Limb (tissue), 2 donors: ENCODE data around the gene LRMDA.
"Not testable (repeated sequence)": the region's sequence is repeated elsewhere in the genome, so short reads cannot be mapped to it uniquely, and the experiment has no call there.

ENCODE experiments used
- DNase-seq, 2 donors: peaks; one replicate each; pipeline ENCODE4 v3.0.0-alpha.2; 2016; ENCODE audit errors: extremely low spot score in 2 of 2

LRMDA gene

DNA sequence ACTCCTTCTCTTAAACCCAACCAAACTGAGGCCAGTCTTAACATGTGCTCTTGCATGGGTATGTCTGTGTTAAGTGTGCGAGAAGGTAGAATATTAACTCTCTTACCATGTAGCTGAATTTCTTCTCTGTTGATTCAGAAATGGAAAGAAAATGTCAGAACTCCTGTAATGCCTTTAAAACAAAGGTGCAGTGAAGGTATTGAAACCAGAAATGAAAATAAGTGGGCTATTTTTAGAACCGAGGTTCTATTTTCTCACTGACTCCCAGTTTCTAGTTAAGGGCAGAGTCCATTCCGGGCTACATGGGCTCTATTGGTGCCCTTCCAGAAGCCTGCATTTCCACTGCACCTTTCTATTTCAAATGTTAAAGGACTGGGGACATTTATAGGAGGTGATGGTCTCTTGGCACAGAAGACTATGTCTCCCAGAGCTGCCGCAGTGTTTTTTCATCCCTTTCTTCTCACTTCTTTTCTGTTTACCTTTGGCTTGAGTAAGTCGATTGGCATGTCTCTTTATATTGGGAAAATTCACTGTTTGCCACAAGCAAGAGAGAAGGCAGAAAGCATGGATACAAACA is 174.9 kb downstream of the LRMDA start:
- DNase-seq: no peak

DNA sequence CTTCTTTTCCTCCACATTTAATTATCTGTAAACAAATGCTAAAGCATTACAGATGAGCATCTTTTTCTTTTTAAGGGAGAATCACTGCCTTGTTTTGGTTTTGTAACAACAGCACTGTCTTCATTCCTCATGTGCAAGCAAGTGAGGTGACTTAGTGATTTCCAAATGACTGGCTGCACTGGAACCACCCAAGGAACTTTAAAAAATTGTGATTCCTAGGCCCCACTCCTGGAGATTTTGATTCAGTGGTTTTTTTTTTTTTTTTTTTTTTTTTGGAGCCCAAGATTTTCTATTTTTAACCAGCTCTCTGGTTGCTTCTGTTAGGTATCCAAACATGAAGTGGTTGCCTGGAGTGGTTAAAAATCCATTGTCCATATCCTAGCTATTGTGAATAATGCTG is 176.2 kb downstream of the LRMDA start:
- no peak for DNase-seq

DNA sequence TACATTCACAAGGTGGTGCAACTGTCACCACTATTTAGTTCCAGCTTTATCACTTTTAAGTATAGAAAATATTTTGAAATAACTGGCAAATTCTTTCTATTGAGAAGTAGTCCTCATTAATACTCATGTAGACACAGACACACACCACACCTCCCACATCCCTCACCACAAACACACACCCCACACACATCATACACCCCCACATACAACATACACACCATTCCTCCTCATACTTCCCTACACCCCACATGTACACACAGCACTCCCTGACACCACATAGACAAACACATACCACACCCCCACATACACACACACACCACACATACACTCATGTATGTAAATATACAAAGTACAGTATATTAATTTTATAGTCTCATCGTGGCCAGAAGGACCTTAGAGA is 178.8 kb downstream of the LRMDA start:
- no peak for DNase-seq

DNA sequence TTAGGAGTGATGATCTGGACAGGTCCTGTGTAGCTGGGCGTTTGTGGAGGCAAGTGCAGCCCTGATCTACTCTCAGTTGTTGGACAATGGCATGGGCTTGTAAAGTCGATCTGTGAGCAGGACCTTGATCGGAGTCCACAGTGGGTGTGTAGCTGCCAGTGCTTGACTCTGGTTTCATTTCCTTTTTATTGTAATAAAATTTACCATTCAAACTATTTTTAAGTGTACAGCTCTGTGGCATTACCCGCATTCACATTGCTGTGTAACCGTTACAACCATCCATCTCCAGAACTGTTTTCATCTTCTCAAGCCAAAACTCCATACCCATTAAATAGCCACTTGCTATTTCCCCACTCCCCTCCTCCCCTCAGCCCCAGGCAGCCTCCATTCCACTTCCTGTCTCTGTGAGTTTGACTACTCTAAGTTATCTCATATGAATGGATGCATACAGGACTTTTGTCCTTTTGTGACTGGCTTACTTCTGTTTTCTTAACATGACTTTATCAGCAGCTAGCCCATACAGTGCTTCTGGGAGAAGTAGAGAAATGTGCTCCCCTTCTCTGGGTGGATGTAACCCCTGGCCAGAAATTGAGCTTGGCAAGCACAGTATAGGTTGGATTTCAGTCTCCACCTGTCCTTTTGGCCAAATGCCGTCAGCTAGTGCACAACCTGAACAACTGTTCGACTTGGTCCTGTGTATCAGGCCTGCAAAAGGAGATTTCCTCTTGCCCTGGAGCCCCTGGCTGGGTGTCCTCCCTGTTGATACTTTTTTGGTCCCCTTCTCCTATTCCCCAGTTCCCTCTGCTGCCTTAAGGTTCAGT is 180.0 kb downstream of the LRMDA start:
- no peak for DNase-seq

DNA sequence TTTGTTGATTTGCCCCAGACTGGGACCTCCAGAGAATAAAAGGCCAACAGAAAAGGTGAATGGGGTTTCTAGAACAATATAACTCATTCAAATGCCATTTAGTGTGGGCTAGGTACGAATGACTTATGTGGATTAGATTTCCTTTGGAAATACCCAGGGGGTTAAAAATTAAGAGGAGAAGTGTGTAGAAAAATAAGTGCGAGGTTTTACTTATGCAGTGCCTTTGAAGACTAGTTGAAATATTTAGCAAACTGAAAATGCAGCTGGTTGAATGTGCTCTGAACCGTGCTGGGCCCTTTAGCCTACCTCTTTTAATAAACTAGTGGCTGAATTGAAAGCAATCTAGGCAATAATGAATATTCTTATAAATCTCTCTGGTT is 180.6 kb downstream of the LRMDA start:
- DNase-seq: no peak

DNA sequence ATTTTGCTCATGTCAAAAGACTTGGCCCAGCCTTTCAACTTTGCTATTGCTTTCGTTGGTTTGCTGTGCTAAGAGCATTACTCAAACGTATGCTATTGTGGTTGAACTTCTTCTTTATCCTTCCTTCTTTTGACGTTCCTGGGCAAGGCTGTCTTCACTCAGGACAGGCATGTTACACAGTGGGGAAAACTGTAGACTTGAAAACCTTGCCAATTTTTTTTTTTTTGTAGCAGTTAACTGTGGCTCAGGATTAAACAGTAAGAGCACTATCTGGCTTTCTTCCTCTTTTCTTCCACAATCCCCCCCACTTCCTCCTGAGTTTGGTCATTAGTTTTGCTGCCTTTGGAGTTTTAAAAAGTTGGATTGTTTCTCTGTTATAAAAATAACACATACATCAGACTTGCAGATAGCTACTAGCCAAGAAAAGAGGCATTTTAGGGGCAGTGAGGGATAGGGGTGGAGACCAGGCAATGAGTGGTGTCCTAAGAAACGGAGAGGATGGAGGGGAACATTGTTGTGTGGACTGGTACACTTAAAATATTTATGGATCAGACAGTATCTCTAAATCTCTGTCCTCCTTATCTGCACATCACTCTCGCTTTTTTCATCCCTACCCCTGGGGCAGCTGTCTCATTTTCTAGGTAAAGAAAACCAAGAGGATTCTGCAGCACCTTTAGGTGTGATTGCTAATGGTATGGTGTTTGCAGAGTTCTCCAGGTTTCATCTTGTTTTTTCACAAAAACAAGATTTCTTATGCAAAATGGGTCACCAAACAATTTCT is 181.7 kb downstream of the LRMDA start:
- DNase-seq: peak in 1 of 2 donors; percentile 61

DNA sequence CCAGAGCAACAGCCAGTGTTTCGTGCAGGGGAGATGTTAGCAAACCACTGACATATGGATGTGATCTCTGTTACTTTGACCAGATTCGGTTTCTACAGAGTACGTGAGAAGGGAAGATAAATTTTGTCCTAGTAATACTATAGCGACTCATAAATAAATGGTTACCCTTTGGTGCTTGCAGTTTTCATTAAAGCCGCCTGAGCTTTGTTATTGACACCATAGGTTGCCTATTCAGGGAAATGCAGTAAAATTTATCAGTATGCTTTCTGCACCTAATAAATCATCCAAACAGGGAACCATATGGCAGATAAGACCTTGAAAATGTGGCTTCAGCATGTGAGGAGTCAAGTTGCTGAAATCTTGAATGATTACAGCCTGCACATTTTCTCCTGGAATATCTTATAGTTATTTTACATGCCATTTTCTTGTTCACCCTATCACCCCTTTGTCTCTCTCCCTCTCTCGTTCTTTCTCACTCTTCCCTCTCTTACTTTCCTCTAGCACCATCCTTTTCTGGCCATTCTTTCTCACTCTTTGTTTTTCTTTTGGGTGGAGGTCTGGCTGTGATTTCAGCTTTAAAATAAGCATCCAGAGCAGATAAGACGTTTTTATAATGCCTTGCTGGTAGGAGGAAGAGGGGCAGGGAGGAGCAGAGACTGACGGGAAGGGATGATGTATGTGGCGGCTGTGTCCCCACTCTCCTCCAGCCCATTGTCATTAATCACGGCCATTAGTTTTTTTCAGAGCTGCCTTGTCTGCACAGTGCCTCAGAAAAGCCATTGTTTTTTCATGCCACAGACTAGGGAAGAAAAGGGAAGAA is 182.5 kb downstream of the LRMDA start:
- peak in 1 of 2 donors; percentile 54 for DNase-seq

DNA sequence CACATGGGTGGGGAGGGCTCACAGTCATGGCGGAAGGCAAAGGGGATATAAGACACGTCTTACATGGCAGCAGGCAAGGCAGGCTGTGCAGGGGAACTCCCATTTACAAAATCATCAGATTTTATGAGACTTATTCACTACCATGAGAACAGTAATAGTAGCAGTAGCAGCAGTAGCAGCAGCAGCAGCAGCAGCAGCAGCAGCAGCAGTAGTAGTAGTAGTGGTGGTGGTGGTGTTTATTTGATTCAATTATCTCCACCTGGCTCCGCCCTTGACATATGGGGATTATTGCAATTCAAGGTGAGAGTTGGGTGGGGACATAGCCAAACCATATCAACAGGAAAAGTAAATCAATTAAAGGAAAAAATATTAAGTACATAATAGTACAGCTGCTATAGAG is 184.7 kb downstream of the LRMDA start:
- DNase-seq: no peak

DNA sequence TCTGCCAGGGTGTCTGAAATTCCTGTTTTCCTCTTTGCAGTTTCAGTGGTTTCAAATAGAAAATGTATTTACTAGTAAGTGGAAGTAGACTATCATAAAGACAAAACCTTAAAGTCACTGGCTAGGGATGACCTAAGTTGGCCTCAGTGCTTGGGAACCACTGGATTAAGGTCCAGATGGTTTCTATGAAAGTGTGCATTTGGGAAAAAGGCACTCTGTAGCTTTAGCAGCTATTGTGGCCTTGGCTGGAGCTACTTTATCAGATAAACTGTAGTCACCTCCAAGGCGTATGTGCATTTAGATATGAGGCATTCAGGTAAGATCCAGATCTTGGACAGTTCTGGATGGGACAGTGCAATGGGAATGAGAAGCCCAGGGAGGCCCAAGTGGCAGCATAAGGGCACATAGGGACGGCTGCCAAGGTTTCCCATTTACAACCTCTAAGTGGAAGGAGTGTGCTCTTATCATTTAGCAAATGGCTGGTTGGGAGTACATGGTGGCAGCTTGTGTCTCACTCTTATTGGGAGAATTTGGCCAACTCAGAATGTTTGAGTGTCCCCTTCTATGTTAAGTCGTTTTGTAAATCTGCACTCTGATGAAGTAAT is 185.6 kb downstream of the LRMDA start:
- DNase-seq: no peak

DNA sequence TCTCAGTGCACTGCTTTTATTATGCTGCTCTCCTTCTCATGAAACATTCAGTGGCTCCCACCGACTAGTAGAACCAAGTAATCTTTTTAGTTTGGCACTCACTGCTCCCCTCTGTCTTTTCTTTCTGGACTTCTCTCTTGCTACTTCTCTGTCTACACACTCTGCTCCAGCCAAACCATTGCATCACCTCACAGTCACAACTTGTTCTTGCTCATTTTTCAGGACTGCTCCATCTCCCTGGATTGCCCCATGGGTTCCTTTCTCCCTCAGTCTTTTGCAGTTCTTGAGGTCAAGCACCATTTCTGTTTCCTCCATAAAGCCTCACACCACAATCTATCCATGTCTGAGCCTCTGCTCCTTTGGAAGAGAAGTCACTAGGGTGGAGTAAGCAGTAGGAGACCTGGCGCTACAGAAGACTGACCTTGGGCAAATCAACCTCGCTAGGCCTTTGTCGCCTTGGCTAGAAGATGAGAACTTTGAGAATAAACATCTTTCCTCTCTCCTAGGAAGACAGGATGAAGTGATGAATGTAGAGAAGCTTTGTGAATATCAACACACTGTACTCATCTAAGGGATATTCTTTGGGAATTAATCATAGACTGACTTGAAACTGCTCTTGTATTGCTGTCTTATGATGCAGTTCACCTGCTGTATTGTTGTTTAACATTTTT is 186.2 kb downstream of the LRMDA start:
- DNase-seq: no peak

DNA sequence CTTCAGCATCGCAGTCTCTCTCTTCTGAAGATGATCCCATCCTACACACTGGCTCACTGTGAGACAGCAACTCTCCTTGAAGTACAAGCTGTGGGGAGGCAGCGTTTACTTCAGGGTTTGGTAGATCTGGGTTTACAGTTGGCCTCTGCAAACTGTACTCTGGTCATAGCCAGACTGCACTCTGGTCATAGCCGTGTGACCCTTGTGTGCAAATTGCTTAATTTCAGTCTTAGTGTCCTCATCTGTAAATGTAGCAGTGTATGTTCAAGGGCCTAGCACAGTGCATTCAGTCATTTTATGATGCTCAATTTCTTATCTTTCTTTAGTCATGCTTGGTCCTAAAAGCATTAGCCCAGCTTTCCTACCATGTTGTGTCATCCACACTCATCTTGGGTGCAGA is 188.2 kb downstream of the LRMDA start:
- no peak for DNase-seq

DNA sequence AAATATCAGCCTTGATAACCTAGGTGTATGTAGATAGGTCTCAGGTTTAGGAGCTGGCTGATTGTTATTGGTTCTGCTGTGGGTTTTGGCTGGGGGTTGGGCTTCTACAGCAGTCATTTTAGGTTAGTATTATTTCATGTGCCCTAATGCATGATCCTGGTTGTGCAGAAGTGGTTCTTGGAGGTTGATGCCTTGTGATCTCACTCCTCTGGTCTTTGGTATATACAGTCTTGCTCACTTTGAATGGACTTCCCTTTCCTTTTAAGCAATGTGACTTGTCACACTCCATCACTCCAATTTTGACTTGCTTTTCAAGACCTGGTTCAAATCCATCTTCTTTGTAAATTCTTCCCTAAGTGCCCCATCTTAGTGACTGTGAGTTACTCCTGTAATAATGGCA is 188.9 kb downstream of the LRMDA start:
- DNase-seq: no peak

DNA sequence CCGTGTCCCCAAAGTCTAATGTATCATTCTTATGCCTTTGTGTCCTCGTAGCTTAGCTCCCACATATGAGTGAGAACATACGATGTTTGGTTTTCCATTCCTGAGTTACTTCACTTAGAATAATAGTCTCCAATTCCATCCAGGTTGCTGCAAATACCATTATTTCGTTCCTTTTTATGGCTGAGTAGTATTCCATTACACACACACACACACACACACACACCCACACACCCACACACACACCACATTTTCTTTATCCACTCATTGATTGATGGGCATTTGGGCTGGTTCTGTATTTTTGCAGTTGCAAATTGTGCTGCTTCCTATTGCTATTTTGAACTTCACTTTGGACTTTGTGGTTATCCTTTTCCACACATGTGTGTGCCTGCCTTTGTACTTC is 189.6 kb downstream of the LRMDA start:
- DNase-seq: not testable (repeated sequence)

DNA sequence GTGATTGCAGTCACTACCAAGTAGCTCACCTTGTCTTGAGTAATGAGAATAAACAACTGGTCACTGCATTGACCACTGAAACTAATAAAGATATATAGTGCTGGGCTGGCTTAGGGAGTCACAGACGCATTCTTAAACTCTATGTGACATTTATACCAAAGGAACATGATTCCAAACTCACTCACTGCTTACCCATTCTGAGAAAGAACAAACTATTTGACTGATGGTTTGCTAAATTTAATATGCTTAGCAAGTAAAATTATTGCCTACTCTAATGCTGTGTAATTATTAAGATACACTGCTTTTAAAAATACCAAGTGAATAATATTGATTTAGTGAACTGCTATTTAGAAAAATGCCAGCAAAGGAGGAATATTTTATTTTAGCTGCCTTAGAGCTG is 191.1 kb downstream of the LRMDA start:
- DNase-seq: no peak

DNA sequence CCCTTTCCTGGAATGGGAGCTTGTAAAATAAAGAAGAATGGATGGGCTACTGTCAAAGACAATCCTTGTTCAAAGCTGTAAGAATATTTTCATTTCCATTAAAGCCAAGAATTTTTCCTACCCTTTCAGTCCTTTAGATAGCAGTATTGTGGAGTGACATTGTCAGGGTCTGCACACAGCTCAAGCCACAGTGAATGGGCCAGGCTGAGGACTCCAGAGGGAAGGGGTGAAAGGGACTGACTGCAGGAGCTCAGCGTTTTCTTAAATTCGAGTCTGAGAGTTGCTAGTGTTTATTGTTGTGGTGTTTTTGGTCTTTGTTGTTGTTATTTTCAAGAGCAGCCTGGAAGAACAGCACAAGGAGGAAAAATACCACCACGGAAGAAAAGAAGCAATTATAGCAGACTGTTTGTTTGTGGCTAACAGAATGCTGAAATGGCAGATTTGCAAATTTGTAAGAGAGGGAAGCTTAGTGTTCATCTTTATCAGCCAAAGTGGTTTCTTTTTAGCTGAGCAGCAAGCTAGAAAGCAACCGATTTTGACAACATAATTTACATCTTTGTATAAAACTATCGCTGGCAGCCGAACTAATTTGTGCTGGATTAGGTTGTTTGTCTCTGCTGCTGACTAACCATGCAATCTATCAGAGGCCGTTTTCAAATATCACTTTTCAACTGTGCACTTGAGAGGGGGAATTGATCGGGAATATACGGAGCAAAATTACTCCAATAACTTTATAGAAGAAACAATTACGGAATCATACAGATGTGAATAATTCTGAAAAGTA is 192.1 kb downstream of the LRMDA start:
- no peak for DNase-seq

DNA sequence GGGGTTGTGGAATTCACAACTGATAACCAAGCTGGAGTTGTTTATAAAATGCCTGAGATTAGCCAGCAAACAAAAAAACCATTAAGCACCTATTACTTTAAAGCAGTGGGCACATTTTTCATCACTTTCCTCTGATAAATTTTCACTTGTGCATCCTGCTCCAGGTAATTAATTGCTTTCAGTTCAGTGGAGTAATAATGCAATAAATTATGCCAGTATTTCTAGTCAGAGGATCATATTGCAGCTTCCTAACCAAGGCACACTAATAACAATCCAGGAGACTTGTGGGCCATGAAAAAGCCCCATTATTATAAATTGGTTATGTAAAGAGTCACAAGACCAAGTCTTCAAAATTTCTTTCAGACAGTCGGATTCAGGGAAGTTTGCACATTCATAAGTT is 193.2 kb downstream of the LRMDA start:
- DNase-seq: no peak

DNA sequence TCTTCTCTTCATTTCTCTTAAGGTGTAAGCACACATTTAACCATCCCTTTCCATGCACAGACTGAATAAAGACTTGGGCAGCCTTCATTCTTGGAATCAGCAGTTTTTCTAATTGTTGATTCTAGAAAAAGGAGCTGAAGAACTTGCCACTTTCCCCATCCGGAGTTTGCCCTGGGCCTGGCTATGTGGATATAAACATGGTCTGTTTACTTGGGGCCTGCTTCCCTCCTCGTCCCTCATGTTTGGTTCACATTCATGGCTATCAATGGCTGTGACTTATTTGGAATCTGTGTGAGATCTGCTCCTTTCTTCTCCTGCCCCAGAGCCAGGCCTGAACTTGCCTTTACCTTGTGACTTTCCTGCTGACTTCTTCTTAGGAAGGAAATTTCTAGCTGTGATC is 199.3 kb downstream of the LRMDA start:
- DNase-seq: no peak

DNA sequence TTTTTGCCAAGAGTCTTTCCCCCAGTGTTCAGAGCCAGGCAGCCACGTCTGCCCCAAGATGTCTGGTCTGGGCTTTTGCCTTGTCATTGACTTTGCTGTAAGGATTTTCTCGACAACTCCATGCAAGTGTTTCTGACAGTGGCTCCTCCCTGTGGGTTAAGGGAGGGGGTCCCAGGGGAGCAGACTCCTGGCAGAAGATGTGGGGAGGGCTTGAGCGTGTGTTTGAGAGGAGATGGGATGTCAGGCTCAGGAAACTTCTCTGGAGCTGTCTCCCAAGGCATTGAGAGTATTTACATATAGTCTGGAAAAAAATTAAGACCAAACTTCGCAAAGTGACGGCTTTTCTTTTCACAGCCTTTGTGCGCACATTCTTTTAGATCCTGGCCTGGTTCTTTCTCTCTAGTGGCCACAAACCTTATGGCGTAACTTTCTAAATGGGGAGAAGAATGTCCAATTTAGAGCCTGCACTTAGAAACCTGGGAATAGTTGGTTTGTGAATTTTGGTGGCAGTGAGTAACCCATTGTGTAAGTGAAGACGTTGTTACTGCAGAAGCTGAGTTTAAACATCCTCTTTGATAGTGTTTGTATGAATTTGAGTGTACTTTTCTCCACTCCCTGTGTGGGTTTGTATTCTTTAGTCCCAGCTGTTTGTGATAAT is 201.5 kb downstream of the LRMDA start:
- no peak for DNase-seq

DNA sequence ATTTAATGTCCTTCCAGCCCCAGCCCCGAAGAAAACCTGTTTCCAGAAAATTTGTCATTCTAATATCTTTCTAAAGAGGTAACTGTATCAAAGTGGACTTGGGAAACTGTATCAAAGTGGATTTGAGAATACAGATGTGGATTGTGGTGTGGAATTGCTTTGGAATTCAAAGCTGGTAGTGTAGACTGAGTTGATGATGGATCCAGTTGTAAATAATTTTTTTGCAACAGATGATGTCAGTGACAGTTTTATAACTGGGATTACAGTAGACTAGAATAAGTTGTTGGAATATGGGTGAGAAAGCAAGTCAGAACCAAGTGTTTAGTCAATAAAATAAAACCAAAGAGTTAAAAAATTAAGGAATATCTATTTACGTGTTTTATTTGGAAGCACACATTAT is 202.1 kb downstream of the LRMDA start:
- no peak for DNase-seq
